ENCODE results near the gene SEMA4D. TPM values are rescaled to one million over a fixed set of nuclear protein-coding genes. Genes with fewer than 3 reads are reported as not detected.

SEMA4D gene
- total and polyA plus RNA-seq, 2 of the 13 experiments (the other 11 are each of a cell fraction or from before 2014, with no cell fraction given), result 0.13 to 0.16 TPM

DNA sequence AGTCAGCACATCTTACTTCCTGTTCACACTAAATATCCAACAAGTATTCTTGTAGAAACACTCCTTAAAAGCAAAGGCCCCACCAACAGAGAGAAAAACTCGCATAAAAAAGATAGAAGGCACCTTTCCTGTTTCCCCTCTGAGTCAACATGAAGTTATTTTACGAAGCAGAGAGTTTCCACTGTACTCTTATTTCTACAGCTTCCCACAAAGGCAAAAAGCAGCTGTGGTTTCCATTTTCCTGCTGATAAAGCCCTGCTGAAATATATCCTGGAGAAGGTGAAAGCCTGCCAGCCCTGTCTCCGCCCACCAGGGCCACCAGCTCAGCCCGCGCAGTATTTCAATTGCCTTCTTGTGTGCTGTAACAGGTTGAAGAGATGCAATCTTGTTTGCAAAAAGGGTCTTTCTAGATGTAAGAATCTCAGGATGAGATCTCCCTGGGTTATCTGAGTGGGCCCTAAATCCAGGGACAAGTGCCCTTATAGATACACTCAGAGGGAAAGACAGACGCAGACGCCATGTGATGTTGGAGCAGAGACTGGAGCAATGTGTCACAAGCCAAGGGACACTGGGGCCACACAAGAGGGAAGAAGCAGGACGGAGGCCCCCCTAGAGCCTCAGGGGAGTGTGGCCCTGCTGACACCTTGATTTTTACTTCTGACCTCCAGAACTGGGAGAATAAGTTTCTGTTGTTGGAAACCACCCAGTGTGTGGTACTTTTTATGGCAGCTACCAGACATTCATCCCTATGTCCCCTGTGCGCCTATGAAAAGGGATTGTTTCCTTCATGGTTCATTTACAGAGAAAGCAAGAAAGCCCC lies 19.9 kb downstream of the SEMA4D start:
- Histone ChIP-seq H3K79me2 (ENCODE audit: insufficient read depth, low read length) (no peaks in the 10 kb centered on the region), H4K20me1 (ENCODE audit: insufficient read depth, low read length) (no peaks in the 10 kb centered on the region), H3K4me2 (ENCODE audit: low read depth, low read length) (no peak overlapping the region), H3K4me1 (ENCODE audit: insufficient read depth, low read length) (no peaks in the 10 kb centered on the region), H3K36me3 (replicated peaks in 1 of 2; ENCODE audit: control insufficient read depth in 1 of 2, insufficient read depth in 2 of 2, low read length in 2 of 2) (no peaks in the 10 kb centered on the region), H3K9me3 (ENCODE audit: low read length) (no peaks in the 10 kb centered on the region), H3K27ac (ENCODE audit: extremely low read length, insufficient read depth, low read length) (no peak overlapping the region), H3K27me3 (ENCODE audit: control insufficient read depth in 1 of 2, insufficient read depth in 2 of 2, low read length in 2 of 2) (peaks cover 2 to 16% of the 10 kb centered on the region in 2 experiments; a peak in 3 of 5 replicates), H3K4me3 (replicated peaks in 1 of 3; ENCODE audit: insufficient read depth in 1 of 3, low read depth in 2 of 3, low read length in 3 of 3) (no peak overlapping the region), H2AFZ (ENCODE audit: low read length) (no peak overlapping the region), H3K9ac (ENCODE audit: insufficient read depth, low read depth, low read length) (no peak overlapping the region)
- 65% methylated on average over 9 of the region's 9 CpGs for WGBS (ENCODE audit: low lambda C conversion rate)
- ATAC-seq, result no peak
- no peak for DNase-seq (ENCODE audit: low spot score)
- intact Hi-C loops (cut with micrococcal nuclease; ENCODE audit: unreplicated experiment) (no loop called here), in situ Hi-C loops (cut with HindIII; ENCODE audit: extremely low pct_ligation_motif_present, low pct_unique_long_range_greater_than_20kb) (no loop called here)
- BruUV-seq (replicated peaks), result no TSS peak
- ChIA-PET CTCF (ENCODE audit: low intra/inter-chr PET ratio, low total read pairs) (no interaction called here), POLR2A (no interaction called here)
- no peak for FAIRE-seq
- TF ChIP-seq ZNF549 (CRISPR knock-in tag; IDR thresholded peaks at IDR 0.05) (no peak), ZNF484 (CRISPR knock-in tag; IDR thresholded peaks at IDR 0.05; ENCODE audit: borderline replicate concordance, low read depth) (no peak), HDAC2 (CRISPR knock-in tag; IDR thresholded peaks at IDR 0.05) (no peak), PAX8 (CRISPR knock-in tag; IDR thresholded peaks at IDR 0.05; ENCODE audit: borderline replicate concordance) (no peak), SRSF9 (IDR thresholded peaks at IDR 0.05; ENCODE audit: borderline replicate concordance, insufficient read depth, low read depth, low read length, poor library complexity, severe bottlenecking) (no peak), HHEX (CRISPR knock-in tag; IDR thresholded peaks at IDR 0.05) (no peak), RORA (CRISPR knock-in tag; IDR thresholded peaks at IDR 0.05) (no peak)
- TF ChIP-seq, protein P1, sequence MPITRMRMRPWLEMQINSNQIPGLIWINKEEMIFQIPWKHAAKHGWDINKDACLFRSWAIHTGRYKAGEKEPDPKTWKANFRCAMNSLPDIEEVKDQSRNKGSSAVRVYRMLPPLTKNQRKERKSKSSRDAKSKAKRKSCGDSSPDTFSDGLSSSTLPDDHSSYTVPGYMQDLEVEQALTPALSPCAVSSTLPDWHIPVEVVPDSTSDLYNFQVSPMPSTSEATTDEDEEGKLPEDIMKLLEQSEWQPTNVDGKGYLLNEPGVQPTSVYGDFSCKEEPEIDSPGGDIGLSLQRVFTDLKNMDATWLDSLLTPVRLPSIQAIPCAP (CRISPR knock-in tag; IDR thresholded peaks at IDR 0.05; ENCODE audit: low read depth), result no peak
